Fibroblast of the conjunctiva (primary cell): ENCODE results near the gene YES1.
"Not testable (repeated sequence)": the region's sequence is repeated elsewhere in the genome, so short reads cannot be mapped to it uniquely, and the experiment has no call there.

Experiments used
- DNase-seq: peaks from one replicate; pipeline ENCODE4 v3.0.0-alpha.2; 2010; ENCODE audit warnings: low read depth

Gene YES1

GRCh38 chr18:820591-821165 is 8.6 kb upstream of the YES1 start:
- no peak for DNase-seq

GRCh38 chr18:816869-817268 is 4.8 kb upstream of the YES1 start:
- DNase-seq = no peak

- DNase-seq = no peak
Measured at GRCh38 chr18:816088-816653, 4.1 kb upstream of the YES1 start.

GRCh38 chr18:815353-815752 is 3.3 kb upstream of the YES1 start:
- no peak for DNase-seq

- no peak for DNase-seq
Measured at GRCh38 chr18:814300-815084, 2.5 kb upstream of the YES1 start.

- DNase-seq = no peak
Measured at GRCh38 chr18:813172-814071, 1.4 kb upstream of the YES1 start.

- peak; percentile 73 for DNase-seq
Measured at GRCh38 chr18:812376-813171, 532 bp upstream of the YES1 start.

- no peak for DNase-seq
Measured at GRCh38 chr18:811182-811891, 705 bp downstream of the YES1 start.

GRCh38 chr18:809985-810642 is 1.9 kb downstream of the YES1 start:
- no peak for DNase-seq

- DNase-seq = not testable (repeated sequence)
Measured at GRCh38 chr18:809228-809627, 2.8 kb downstream of the YES1 start.

GRCh38 chr18:808502-808901 is 3.5 kb downstream of the YES1 start:
- DNase-seq = no peak

- no peak for DNase-seq
Measured at GRCh38 chr18:808086-808485, 4.0 kb downstream of the YES1 start.

GRCh38 chr18:805755-806110 is 6.3 kb downstream of the YES1 start:
- DNase-seq = no peak

- DNase-seq = no peak
Measured at GRCh38 chr18:805008-805754, 6.9 kb downstream of the YES1 start.

- DNase-seq = no peak
Measured at GRCh38 chr18:801137-801536, 10.9 kb downstream of the YES1 start.

- DNase-seq = no peak
Measured at GRCh38 chr18:799943-800342, 12.1 kb downstream of the YES1 start.

GRCh38 chr18:795383-795782 is 16.7 kb downstream of the YES1 start:
- DNase-seq = not testable (repeated sequence)

GRCh38 chr18:789397-789796 is 22.6 kb downstream of the YES1 start:
- DNase-seq = no peak

GRCh38 chr18:785242-785641 is 26.8 kb downstream of the YES1 start:
- DNase-seq = no peak
